GM21526 (cell line): Measurements from ENCODE around the gene HTT.

Experiments used
- ATAC-seq: cut with Tn5 transposase; IDR thresholded peaks from one replicate; pipeline ENCODE4 v1.9.1; 2021; ENCODE audit warnings: moderate library complexity; ENCODE audit not compliant: unreplicated experiment, low FRiP score

Gene HTT

GRCh38 chr4:3229964-3230363, 155.5 kb downstream of the HTT start:
- ATAC-seq, result no peak

DNA sequence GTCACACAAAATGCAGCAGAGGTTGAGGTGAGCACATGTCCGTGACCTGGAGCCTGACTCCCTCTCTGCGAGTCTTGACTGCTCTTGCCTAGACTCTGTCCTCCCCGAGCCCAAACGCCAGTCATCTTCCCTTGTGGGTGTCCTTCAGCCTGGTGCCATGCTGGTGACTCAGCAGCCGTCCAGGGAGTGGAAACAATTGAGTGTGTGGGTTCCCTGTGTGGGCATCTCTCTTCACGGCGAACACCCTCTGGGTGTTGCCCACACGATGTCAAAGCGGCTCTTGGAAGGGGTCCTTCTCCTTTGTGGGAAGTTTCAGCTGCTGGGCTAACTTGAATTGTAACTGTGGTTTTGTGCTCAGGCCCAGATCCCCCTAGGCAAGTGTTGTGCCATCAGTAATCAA, 157.0 kb downstream of the HTT start:
- no peak for ATAC-seq

DNA sequence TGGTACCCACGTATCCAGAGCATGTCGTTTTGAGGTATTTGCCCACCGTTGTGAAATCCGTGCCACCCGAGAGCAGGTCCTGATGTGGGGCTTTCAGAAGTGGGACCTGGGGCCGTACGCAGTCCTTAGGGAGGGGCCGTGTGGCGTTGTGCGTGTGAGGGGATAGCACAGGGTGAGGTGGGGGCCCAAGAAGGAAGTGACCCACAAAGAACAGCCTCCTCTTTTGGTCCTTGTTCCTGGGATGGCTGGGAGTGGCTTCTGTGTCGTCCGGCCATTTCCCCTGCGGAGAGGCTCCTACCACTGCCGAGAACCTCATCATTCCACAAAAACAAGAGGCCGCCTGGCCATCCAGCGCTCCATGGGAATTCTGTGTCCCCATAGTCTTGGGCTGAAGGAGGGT, 157.5 kb downstream of the HTT start:
- ATAC-seq, result no peak

DNA sequence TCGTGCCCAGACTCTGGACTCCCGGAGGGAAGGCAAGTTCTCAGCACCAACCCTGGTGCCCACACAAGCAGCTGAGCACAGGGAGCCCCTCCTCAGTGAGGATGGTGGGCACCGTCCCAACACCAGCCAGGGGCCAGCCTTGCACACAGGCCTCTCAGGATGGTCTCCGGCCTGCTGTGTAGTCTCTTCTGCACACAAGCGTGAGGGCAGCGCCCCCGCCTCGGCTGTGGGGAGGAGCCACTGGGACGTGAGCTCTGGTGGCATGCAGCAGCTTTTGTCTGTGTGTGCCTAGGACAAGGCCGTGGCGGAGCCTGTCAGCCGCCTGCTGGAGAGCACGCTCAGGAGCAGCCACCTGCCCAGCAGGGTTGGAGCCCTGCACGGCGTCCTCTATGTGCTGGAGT, 158.4 kb downstream of the HTT start:
- ATAC-seq, result no peak

DNA sequence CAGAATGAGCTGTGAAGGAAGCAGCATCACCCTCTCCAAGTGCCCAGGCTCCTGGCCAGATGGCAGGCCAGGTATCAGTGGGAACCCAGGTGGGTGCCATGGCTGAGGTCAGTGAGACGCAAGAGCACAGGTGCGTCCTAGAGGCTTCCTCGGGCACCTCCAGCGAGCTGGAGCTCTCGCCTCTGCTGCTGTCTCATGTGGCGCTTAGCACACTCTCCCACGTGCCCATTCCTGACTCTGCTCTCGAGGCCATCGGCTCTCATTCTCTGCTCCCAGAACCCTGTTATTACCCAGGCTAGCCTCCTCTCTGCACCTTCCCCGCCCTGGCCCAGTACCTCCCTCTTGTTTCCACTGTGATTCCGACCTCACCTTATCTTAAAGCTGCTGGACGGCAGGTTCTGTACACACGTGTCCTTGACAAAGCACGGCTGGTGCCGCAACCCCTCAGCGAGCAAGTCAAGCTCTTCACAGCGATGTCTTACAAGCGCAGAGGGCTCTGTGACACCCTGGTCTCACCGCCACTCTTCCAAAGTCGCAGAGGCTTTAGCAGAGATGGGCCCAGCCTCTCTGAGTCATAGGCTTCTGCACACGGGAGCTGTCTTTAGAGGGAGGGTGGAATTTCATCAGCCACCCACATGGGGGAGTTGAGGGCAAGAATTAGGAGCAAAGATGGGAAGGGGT, 159.1 kb downstream of the HTT start:
- no peak for ATAC-seq

DNA sequence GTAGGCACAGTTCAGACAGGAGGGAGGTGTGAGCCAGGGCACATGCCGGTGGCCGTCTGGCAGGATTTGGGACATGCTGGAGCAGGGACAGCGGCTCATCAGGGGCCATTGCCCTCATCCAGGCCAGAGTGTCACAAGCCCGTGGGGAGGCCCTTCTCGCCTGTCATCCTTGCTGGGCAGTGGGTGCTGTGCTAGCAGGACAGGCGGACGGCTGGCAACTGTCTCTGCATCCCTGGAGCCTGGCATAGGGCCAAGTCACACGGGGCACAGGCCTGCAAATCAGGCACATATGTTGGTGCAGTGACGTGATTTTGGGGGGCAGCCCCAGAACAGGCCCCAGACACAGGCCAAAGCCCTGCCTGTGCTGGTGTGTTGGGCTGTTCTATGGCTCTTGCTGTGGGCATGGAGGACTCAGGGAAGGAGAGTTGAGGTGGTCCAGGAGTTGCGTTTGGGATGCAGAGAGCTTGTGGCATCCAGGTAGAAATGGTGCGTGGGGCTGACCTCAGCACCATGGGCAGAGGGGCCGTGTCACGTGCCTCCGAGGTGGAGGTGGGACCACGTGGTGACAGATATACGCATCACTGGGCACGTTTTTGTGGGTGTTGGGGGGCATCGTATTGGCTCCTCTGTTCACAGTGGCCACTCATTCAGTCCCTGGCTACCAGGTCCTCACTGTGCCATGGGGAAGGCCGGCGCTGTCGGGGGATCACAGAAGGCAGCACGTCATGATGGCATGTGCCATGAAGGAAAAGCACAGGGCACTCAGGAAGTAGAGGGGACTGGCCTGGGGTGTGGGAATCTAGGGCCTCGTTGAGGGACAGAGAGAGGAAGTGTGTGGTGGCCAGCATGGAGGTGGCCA, 159.9 kb downstream of the HTT start:
- ATAC-seq, result no peak

- no peak for ATAC-seq
Measured at GRCh38 chr4:3235030-3235345, 160.5 kb downstream of the HTT start.

DNA sequence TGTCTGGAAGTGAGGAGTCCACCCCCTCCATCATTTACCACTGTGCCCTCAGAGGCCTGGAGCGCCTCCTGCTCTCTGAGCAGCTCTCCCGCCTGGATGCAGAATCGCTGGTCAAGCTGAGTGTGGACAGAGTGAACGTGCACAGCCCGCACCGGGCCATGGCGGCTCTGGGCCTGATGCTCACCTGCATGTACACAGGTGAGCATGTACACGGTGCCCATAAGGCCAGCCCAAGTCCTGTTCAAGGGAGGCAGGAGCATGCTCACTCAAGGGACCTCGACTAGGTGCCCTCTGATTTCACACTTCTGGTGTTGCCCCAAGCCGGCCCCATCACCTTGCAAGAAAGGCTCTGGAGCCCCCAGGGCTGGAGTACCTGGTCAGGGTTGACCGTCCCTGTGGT, 161.1 kb downstream of the HTT start:
- ATAC-seq, result no peak

DNA sequence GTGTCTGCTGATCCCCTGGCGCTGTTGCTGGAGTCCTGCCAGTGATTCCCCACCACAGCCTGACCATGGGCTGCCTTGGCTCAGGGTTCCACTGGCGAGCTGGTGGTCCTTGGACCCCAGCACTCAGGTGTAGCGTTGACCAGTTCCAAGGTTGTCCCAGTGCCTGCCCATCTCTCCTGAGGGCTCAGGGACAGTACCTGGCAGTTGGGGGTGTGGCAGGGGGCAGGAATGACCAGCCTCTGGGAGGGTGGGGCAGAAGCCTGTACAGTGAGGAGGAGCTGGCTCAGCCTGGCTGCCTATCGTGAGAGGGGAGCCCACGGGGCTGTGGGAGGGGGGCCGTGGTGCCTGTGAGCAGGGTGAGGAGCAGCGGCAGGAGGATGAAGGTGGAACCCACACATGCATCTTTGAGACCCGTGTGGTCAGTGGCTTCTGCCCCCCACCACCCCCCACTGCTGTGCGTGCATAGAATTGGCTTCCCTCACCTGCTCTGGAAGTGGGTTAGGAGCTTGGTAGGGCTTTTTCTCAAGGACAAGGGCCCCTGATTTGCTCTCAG, 161.9 kb downstream of the HTT start:
- ATAC-seq, result no peak

DNA sequence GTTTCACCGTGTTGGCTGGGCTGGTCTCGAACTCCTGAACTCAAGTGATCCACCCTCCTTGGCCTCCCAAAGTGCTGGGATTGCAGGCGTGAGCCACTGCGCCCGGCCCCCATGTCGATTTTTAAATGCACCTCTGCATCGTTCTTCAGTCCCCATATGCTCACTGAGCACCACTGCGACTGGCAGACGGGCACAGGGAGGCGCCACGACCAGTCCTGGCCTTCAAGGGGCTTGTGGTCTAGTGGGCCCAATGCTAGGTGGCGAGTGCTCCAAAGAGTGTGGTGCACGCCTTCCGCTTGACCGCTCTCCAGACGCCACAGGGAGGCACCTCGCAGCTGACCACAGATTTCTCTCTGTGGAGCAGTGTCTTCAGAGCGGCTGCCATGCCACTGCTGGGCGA, 162.8 kb downstream of the HTT start:
- no peak for ATAC-seq

- ATAC-seq, result no peak
Measured at GRCh38 chr4:3237712-3238560, 163.5 kb downstream of the HTT start.

GRCh38 chr4:3238721-3239120, 164.2 kb downstream of the HTT start:
- no peak for ATAC-seq

GRCh38 chr4:3239303-3239702, 164.8 kb downstream of the HTT start:
- ATAC-seq, result no peak

- ATAC-seq, result no peak
Measured at GRCh38 chr4:3239998-3240920, 165.8 kb downstream of the HTT start.

- no peak for ATAC-seq
Measured at GRCh38 chr4:3240936-3241522, 166.5 kb downstream of the HTT start.

DNA sequence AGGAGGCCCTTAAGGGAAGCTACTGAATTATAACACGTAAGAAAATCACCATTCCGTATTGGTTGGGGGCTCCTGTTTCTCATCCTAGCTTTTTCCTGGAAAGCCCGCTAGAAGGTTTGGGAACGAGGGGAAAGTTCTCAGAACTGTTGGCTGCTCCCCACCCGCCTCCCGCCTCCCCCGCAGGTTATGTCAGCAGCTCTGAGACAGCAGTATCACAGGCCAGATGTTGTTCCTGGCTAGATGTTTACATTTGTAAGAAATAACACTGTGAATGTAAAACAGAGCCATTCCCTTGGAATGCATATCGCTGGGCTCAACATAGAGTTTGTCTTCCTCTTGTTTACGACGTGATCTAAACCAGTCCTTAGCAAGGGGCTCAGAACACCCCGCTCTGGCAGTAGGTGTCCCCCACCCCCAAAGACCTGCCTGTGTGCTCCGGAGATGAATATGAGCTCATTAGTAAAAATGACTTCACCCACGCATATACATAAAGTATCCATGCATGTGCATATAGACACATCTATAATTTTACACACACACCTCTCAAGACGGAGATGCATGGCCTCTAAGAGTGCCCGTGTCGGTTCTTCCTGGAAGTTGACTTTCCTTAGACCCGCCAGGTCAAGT, 167.5 kb downstream of the HTT start:
- ATAC-seq, result no peak

GRCh38 chr4:3243136-3243780, 168.8 kb downstream of the HTT start:
- ATAC-seq, result no peak

- ATAC-seq, result no peak
Measured at GRCh38 chr4:3244002-3244401, 169.5 kb downstream of the HTT start.

DNA sequence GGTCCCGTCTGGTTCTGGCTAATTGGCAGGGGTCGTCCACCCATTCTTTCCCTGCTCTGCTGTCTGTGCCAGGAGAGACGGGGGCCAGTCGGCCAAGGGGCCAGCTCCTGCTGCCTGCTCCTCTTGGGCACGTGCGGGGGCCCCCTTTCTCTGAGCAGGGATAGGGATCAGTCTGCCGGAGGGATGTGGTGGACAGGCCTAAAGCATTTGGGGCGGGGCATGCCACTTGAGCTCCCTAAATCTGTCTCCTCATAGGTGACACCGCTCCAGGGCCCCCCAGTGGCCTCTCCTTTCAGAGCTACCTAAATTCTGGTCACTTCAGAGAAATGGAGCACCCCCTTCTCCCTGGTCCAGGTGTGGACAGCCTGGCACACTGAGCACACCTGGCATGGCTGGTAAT, 170.3 kb downstream of the HTT start:
- ATAC-seq, result no peak
